DOHH2 (cell line): ENCODE measurements around the gene GDPD4.

Source experiments
- H3F3A ChIP-seq: fragments of 200-600 bp; sonication (generic), shearing (Covaris generic); 2 replicates; pipeline ENCODE4 v1.6.0; 2016; ENCODE audit warnings: antibody characterized with exemption, mild to moderate bottlenecking; ENCODE audit not compliant: control insufficient read depth, insufficient read depth
- H3K27ac ChIP-seq: fragments of 200-600 bp; sonication (generic); 2 replicates; pipeline ENCODE4 v1.5.1; 2014; ENCODE audit warnings: low read depth, mild to moderate bottlenecking, low read length, moderate library complexity
- H3K27me3 ChIP-seq: fragments of 200-600 bp; sonication (generic); 2 replicates; pipeline ENCODE4 v1.6.1; 2014; ENCODE audit warnings: mild to moderate bottlenecking, low read length, mixed read lengths; ENCODE audit not compliant: control insufficient read depth
- H3K36me3 ChIP-seq: fragments of 200-600 bp; sonication (generic); 2 replicates; pipeline ENCODE4 v1.6.1; 2014; ENCODE audit warnings: mild to moderate bottlenecking, low read length, moderate library complexity, mixed read lengths; ENCODE audit not compliant: control insufficient read depth
- H3K4me1 ChIP-seq: fragments of 200-600 bp; sonication (generic); 2 replicates; pipeline ENCODE4 v1.6.1; 2014; ENCODE audit warnings: mild to moderate bottlenecking, low read length, mixed read lengths; ENCODE audit not compliant: control insufficient read depth
- H3K4me2 ChIP-seq: fragments of 200-600 bp; sonication (generic); 2 replicates; pipeline ENCODE4 v1.6.0; 2014; ENCODE audit warnings: mild to moderate bottlenecking, low read length, moderate library complexity
- H3K4me3 ChIP-seq: fragments of 200-600 bp; sonication (generic); 2 replicates; pipeline ENCODE4 v1.5.1; 2014; ENCODE audit warnings: mild to moderate bottlenecking, low read length, mixed read lengths
- H3K79me2 ChIP-seq: fragments of 200-600 bp; sonication (generic); 2 replicates; pipeline ENCODE4 v1.6.1; 2014; ENCODE audit warnings: mild to moderate bottlenecking, low read length, mixed read lengths; ENCODE audit not compliant: control insufficient read depth
- H3K9me2 ChIP-seq: fragments of 200-600 bp; sonication (generic); replicated peaks from 2 replicates; pipeline ENCODE4 v1.6.1; 2014; ENCODE audit warnings: mild to moderate bottlenecking, low read length, mixed read lengths; ENCODE audit not compliant: control insufficient read depth
- H3K9me3 ChIP-seq: fragments of 200-600 bp; sonication (generic); 2 replicates; pipeline ENCODE4 v1.6.1; 2014; ENCODE audit warnings: antibody characterized with exemption, low read length, mixed read lengths; ENCODE audit not compliant: control insufficient read depth, insufficient read depth
- H4K20me1 ChIP-seq: fragments of 200-600 bp; sonication (generic); 2 replicates; pipeline ENCODE4 v1.6.0; 2014; ENCODE audit warnings: low read depth, mild to moderate bottlenecking, antibody characterized with exemption, low read length, moderate library complexity; ENCODE audit not compliant: control insufficient read depth, insufficient read depth
- EZH2phosphoT487 ChIP-seq: fragments of 200-600 bp; sonication (generic); IDR thresholded peaks from 2 replicates; pipeline ENCODE4 v1.6.1; 2017; ENCODE audit warnings: borderline replicate concordance, mild to moderate bottlenecking, antibody characterized with exemption, low read length, moderate library complexity, mixed read lengths
- TF ChIP-seq, protein P1 (sequence below): fragments of 200-600 bp; sonication (generic); IDR thresholded peaks from one replicate; pipeline ENCODE4 v1.5.1; 2014; ENCODE audit warnings: antibody characterized with exemption, mild to moderate bottlenecking, low read depth, low read length; ENCODE audit not compliant: poor library complexity, severe bottlenecking

GDPD4 gene

GRCh38 chr11:77195071-77195755, 106.3 kb downstream of the GDPD4 start:
- Histone ChIP-seq H3K9me2 (no peaks in the 10 kb centered on the region), H3F3A (no peaks in the 10 kb centered on the region), H4K20me1 (no peaks in the 10 kb centered on the region), H3K4me2 (no peak overlapping the region), H3K27ac (no peak overlapping the region), H3K9me3 (no peaks in the 10 kb centered on the region), H3K36me3 (no peaks in the 10 kb centered on the region), H3K27me3 (no peaks in the 10 kb centered on the region), H3K4me1 (no peaks in the 10 kb centered on the region), H3K4me3 (no peak overlapping the region), H3K79me2 (no peaks in the 10 kb centered on the region)
- TF ChIP-seq, protein P1, sequence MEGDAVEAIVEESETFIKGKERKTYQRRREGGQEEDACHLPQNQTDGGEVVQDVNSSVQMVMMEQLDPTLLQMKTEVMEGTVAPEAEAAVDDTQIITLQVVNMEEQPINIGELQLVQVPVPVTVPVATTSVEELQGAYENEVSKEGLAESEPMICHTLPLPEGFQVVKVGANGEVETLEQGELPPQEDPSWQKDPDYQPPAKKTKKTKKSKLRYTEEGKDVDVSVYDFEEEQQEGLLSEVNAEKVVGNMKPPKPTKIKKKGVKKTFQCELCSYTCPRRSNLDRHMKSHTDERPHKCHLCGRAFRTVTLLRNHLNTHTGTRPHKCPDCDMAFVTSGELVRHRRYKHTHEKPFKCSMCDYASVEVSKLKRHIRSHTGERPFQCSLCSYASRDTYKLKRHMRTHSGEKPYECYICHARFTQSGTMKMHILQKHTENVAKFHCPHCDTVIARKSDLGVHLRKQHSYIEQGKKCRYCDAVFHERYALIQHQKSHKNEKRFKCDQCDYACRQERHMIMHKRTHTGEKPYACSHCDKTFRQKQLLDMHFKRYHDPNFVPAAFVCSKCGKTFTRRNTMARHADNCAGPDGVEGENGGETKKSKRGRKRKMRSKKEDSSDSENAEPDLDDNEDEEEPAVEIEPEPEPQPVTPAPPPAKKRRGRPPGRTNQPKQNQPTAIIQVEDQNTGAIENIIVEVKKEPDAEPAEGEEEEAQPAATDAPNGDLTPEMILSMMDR = no peak
- TF ChIP-seq EZH2phosphoT487 = no peak

GRCh38 chr11:77193911-77194830, 107.3 kb downstream of the GDPD4 start:
- TF ChIP-seq, protein P1 = no peak
- no peak for TF ChIP-seq EZH2phosphoT487
- no peaks in the 10 kb centered on the region for H3F3A ChIP-seq
- no peaks in the 10 kb centered on the region for H3K27me3 ChIP-seq
- H3K4me1 ChIP-seq = no peaks in the 10 kb centered on the region
- no peak overlapping the region for H3K4me2 ChIP-seq
- no peaks in the 10 kb centered on the region for H3K36me3 ChIP-seq
- H3K9me3 ChIP-seq = no peaks in the 10 kb centered on the region
- no peaks in the 10 kb centered on the region for H3K79me2 ChIP-seq
- no peaks in the 10 kb centered on the region for H4K20me1 ChIP-seq
- H3K27ac ChIP-seq = no peak overlapping the region
- H3K9me2 ChIP-seq = no peaks in the 10 kb centered on the region
- H3K4me3 ChIP-seq = no peak overlapping the region

- Histone ChIP-seq H3K36me3 (no peaks in the 10 kb centered on the region), H3K9me3 (no peaks in the 10 kb centered on the region), H3F3A (no peaks in the 10 kb centered on the region), H3K27ac (no peak overlapping the region), H3K9me2 (no peaks in the 10 kb centered on the region), H4K20me1 (no peaks in the 10 kb centered on the region), H3K79me2 (no peaks in the 10 kb centered on the region), H3K4me2 (no peak overlapping the region), H3K27me3 (no peaks in the 10 kb centered on the region), H3K4me1 (no peaks in the 10 kb centered on the region), H3K4me3 (no peak overlapping the region)
- no peak for TF ChIP-seq EZH2phosphoT487
- TF ChIP-seq, protein P1 = no peak
These were observed 108.3 kb downstream of the GDPD4 start for GRCh38 chr11:77193167-77193566.
